Loucy (cell line): ENCODE data around the gene TBC1D22A.

Experiments
- CTCF ChIP-seq: fragments of 200-600 bp; sonication (generic); conservative IDR thresholded peaks from 2 replicates; pipeline ENCODE4 v1.5.1; 2014; ENCODE audit warnings: mild to moderate bottlenecking, antibody characterized with exemption, low read length
- EZH2phosphoT487 ChIP-seq: fragments of 200-600 bp; IDR thresholded peaks from 2 replicates; pipeline ENCODE4 v1.6.1; 2018; ENCODE audit warnings: antibody characterized with exemption, mild to moderate bottlenecking, moderate library complexity, borderline replicate concordance

DNA sequence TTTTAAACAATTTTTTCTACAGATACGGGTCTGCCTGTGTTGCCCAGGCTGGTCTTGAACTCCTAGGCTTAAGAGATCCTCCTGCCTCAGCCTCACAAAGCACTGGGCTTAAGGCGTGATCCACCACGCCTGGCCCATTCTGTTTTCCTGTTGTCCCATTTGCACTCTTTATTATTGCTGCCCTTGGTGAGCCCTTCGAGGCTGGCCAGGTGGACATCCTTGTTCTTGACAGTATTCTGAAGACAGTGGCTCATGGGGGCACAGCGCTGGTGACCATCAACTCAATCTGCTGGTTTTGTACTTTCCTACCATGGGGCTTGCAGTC, 35.6 kb downstream of the TBC1D22A start:
- TF ChIP-seq CTCF (no peak), EZH2phosphoT487 (no peak)
